Loucy (cell line): ENCODE data around the gene ITGB6.

ENCODE experiments used
- EZH2phosphoT487 ChIP-seq: fragments of 200-600 bp; IDR thresholded peaks from 2 replicates; pipeline ENCODE4 v1.6.1; 2018; ENCODE audit warnings: antibody characterized with exemption, mild to moderate bottlenecking, moderate library complexity, borderline replicate concordance
- TF ChIP-seq, protein P1 (sequence below): fragments of 200-600 bp; sonication (generic); conservative IDR thresholded peaks from 2 replicates; pipeline ENCODE4 v1.5.1; 2014; ENCODE audit warnings: mild to moderate bottlenecking, antibody characterized with exemption, low read length

DNA sequence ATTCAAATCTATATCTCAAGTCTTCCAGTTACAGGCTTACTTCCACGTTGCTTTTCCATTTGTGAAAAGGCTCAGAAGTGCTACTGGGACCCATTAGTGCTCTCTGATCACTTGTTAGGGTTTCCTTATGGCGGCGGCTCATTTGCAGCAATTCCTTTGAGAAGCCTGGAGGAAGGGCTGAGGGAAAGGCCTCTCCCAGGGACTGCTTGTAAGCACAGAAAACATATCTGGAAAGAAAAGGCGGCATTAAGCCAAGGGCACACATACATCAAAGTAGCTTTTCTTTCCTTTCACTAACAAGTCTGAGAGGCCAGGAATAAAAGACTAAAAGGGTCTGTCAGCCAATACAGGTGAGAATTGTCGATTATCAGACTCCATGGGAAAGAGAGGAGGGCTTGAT is 39.4 kb upstream of the ITGB6 start:
- TF ChIP-seq, protein P1, sequence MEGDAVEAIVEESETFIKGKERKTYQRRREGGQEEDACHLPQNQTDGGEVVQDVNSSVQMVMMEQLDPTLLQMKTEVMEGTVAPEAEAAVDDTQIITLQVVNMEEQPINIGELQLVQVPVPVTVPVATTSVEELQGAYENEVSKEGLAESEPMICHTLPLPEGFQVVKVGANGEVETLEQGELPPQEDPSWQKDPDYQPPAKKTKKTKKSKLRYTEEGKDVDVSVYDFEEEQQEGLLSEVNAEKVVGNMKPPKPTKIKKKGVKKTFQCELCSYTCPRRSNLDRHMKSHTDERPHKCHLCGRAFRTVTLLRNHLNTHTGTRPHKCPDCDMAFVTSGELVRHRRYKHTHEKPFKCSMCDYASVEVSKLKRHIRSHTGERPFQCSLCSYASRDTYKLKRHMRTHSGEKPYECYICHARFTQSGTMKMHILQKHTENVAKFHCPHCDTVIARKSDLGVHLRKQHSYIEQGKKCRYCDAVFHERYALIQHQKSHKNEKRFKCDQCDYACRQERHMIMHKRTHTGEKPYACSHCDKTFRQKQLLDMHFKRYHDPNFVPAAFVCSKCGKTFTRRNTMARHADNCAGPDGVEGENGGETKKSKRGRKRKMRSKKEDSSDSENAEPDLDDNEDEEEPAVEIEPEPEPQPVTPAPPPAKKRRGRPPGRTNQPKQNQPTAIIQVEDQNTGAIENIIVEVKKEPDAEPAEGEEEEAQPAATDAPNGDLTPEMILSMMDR = no peak
- no peak for TF ChIP-seq EZH2phosphoT487
